ENCODE measurements around the gene E2F8.

The E2F8 gene

GRCh38 chr11:19253153-19253745, 12.5 kb upstream of the E2F8 start:
- Histone ChIP-seq H3K4me1 (ENCODE audit: control insufficient read depth, insufficient read depth, low read length) (no peaks in the 10 kb centered on the region), H3K27me3 (ENCODE audit: control insufficient read depth, insufficient read depth, low read length) (no peaks in the 10 kb centered on the region), H3K36me3 (ENCODE audit: control insufficient read depth, insufficient read depth, low read length) (no peaks in the 10 kb centered on the region), H3K9me3 (ENCODE audit: control insufficient read depth, insufficient read depth, low read length) (no peaks in the 10 kb centered on the region), H3K4me3 (ENCODE audit: low read length) (no peak overlapping the region), H3K27ac (ENCODE audit: low read length) (no peak overlapping the region)
- no peak for DNase-seq (ENCODE audit: low read depth, low spot score)
- WGBS (ENCODE audit: insufficient coverage, insufficient read length) = no CpG with 5 or more reads among the region's 7 CpGs

- no peak overlapping the region for H3K27ac ChIP-seq (ENCODE audit: low read length)
- H3K9me3 ChIP-seq (ENCODE audit: control insufficient read depth, insufficient read depth, low read length) = no peaks in the 10 kb centered on the region
- H3K27me3 ChIP-seq (ENCODE audit: control insufficient read depth, insufficient read depth, low read length) = no peaks in the 10 kb centered on the region
- H3K4me1 ChIP-seq (ENCODE audit: control insufficient read depth, insufficient read depth, low read length) = no peaks in the 10 kb centered on the region
- no peaks in the 10 kb centered on the region for H3K36me3 ChIP-seq (ENCODE audit: control insufficient read depth, insufficient read depth, low read length)
- no CpG with 5 or more reads among the region's 8 CpGs for WGBS (ENCODE audit: insufficient coverage, insufficient read length)
- no peak overlapping the region for H3K4me3 ChIP-seq (ENCODE audit: low read length)
- no peak for DNase-seq (ENCODE audit: low read depth, low spot score)
Observed at GRCh38 chr11:19252394-19253152, 11.8 kb upstream of the E2F8 start.

GRCh38 chr11:19251577-19251976, 10.8 kb upstream of the E2F8 start:
- H3K27me3 ChIP-seq (ENCODE audit: control insufficient read depth, insufficient read depth, low read length) = no peaks in the 10 kb centered on the region
- no peak overlapping the region for H3K4me3 ChIP-seq (ENCODE audit: low read length)
- H3K36me3 ChIP-seq (ENCODE audit: control insufficient read depth, insufficient read depth, low read length) = no peaks in the 10 kb centered on the region
- no peaks in the 10 kb centered on the region for H3K4me1 ChIP-seq (ENCODE audit: control insufficient read depth, insufficient read depth, low read length)
- H3K27ac ChIP-seq (ENCODE audit: low read length) = no peak overlapping the region
- no peaks in the 10 kb centered on the region for H3K9me3 ChIP-seq (ENCODE audit: control insufficient read depth, insufficient read depth, low read length)
- no peak for DNase-seq (ENCODE audit: low read depth, low spot score)

GRCh38 chr11:19246816-19247215, 6.1 kb upstream of the E2F8 start:
- no peak for DNase-seq (ENCODE audit: low read depth, low spot score)
- Histone ChIP-seq H3K27ac (ENCODE audit: low read length) (no peak overlapping the region), H3K27me3 (ENCODE audit: control insufficient read depth, insufficient read depth, low read length) (peaks cover 16% of the 10 kb centered on the region; the same call in 1 of the 2 replicates), H3K9me3 (ENCODE audit: control insufficient read depth, insufficient read depth, low read length) (no peaks in the 10 kb centered on the region), H3K4me1 (ENCODE audit: control insufficient read depth, insufficient read depth, low read length) (no peaks in the 10 kb centered on the region), H3K4me3 (ENCODE audit: low read length) (no peak overlapping the region), H3K36me3 (ENCODE audit: control insufficient read depth, insufficient read depth, low read length) (no peaks in the 10 kb centered on the region)
- WGBS (ENCODE audit: insufficient coverage, insufficient read length) = no CpG with 5 or more reads among the region's 1 CpG

- Histone ChIP-seq H3K27me3 (ENCODE audit: control insufficient read depth, insufficient read depth, low read length) (peaks cover 16% of the 10 kb centered on the region; the same call in 1 of the 2 replicates), H3K4me1 (ENCODE audit: control insufficient read depth, insufficient read depth, low read length) (no peaks in the 10 kb centered on the region), H3K9me3 (ENCODE audit: control insufficient read depth, insufficient read depth, low read length) (no peaks in the 10 kb centered on the region), H3K36me3 (ENCODE audit: control insufficient read depth, insufficient read depth, low read length) (no peaks in the 10 kb centered on the region), H3K4me3 (ENCODE audit: low read length) (no peak overlapping the region), H3K27ac (ENCODE audit: low read length) (no peak overlapping the region)
- WGBS (ENCODE audit: insufficient coverage, insufficient read length) = no CpG with 5 or more reads among the region's 5 CpGs
- no peak for DNase-seq (ENCODE audit: low read depth, low spot score)
Observed at GRCh38 chr11:19245351-19245750, 4.6 kb upstream of the E2F8 start.

GRCh38 chr11:19244621-19245020, 3.9 kb upstream of the E2F8 start:
- no peaks in the 10 kb centered on the region for H3K9me3 ChIP-seq (ENCODE audit: control insufficient read depth, insufficient read depth, low read length)
- no peak overlapping the region for H3K4me3 ChIP-seq (ENCODE audit: low read length)
- WGBS (ENCODE audit: insufficient coverage, insufficient read length) = no CpG with 5 or more reads among the region's 2 CpGs
- no peak for DNase-seq (ENCODE audit: low read depth, low spot score)
- H3K27me3 ChIP-seq (ENCODE audit: control insufficient read depth, insufficient read depth, low read length) = peaks cover 16% of the 10 kb centered on the region; the same call in 1 of the 2 replicates
- no peaks in the 10 kb centered on the region for H3K4me1 ChIP-seq (ENCODE audit: control insufficient read depth, insufficient read depth, low read length)
- no peak overlapping the region for H3K27ac ChIP-seq (ENCODE audit: low read length)
- no peaks in the 10 kb centered on the region for H3K36me3 ChIP-seq (ENCODE audit: control insufficient read depth, insufficient read depth, low read length)

- Histone ChIP-seq H3K36me3 (ENCODE audit: control insufficient read depth, insufficient read depth, low read length) (no peaks in the 10 kb centered on the region), H3K4me1 (ENCODE audit: control insufficient read depth, insufficient read depth, low read length) (no peaks in the 10 kb centered on the region), H3K9me3 (ENCODE audit: control insufficient read depth, insufficient read depth, low read length) (no peaks in the 10 kb centered on the region), H3K27ac (ENCODE audit: low read length) (no peak overlapping the region), H3K4me3 (ENCODE audit: low read length) (no peak overlapping the region), H3K27me3 (ENCODE audit: control insufficient read depth, insufficient read depth, low read length) (peaks cover 16% of the 10 kb centered on the region; the same call in 1 of the 2 replicates)
- no CpG with 5 or more reads among the region's 6 CpGs for WGBS (ENCODE audit: insufficient coverage, insufficient read length)
- DNase-seq (ENCODE audit: low read depth, low spot score) = no peak
Observed at GRCh38 chr11:19244084-19244483, 3.3 kb upstream of the E2F8 start.

GRCh38 chr11:19243613-19244012, 2.9 kb upstream of the E2F8 start:
- H3K27me3 ChIP-seq (ENCODE audit: control insufficient read depth, insufficient read depth, low read length) = peaks cover 16% of the 10 kb centered on the region; the same call in 1 of the 2 replicates
- H3K36me3 ChIP-seq (ENCODE audit: control insufficient read depth, insufficient read depth, low read length) = no peaks in the 10 kb centered on the region
- no peaks in the 10 kb centered on the region for H3K4me1 ChIP-seq (ENCODE audit: control insufficient read depth, insufficient read depth, low read length)
- no peak for DNase-seq (ENCODE audit: low read depth, low spot score)
- no peak overlapping the region for H3K27ac ChIP-seq (ENCODE audit: low read length)
- H3K9me3 ChIP-seq (ENCODE audit: control insufficient read depth, insufficient read depth, low read length) = no peaks in the 10 kb centered on the region
- H3K4me3 ChIP-seq (ENCODE audit: low read length) = no peak overlapping the region

GRCh38 chr11:19243143-19243542, 2.4 kb upstream of the E2F8 start:
- Histone ChIP-seq H3K36me3 (ENCODE audit: control insufficient read depth, insufficient read depth, low read length) (no peaks in the 10 kb centered on the region), H3K4me1 (ENCODE audit: control insufficient read depth, insufficient read depth, low read length) (no peaks in the 10 kb centered on the region), H3K9me3 (ENCODE audit: control insufficient read depth, insufficient read depth, low read length) (no peaks in the 10 kb centered on the region), H3K27ac (ENCODE audit: low read length) (no peak overlapping the region), H3K4me3 (ENCODE audit: low read length) (no peak overlapping the region), H3K27me3 (ENCODE audit: control insufficient read depth, insufficient read depth, low read length) (peaks cover 16% of the 10 kb centered on the region; the same call in 1 of the 2 replicates)
- no CpG with 5 or more reads among the region's 5 CpGs for WGBS (ENCODE audit: insufficient coverage, insufficient read length)
- DNase-seq (ENCODE audit: low read depth, low spot score) = no peak

- Histone ChIP-seq H3K9me3 (ENCODE audit: control insufficient read depth, insufficient read depth, low read length) (no peaks in the 10 kb centered on the region), H3K27ac (ENCODE audit: low read length) (no peak overlapping the region), H3K4me3 (ENCODE audit: low read length) (peak overlapping the region; percentile 60; the same call in 1 of the 2 replicates), H3K27me3 (ENCODE audit: control insufficient read depth, insufficient read depth, low read length) (peaks cover 16% of the 10 kb centered on the region; the same call in 1 of the 2 replicates), H3K36me3 (ENCODE audit: control insufficient read depth, insufficient read depth, low read length) (0 out of 2 replicates have a peak, but pooled peaks cover 3% of the 10 kb centered on the region), H3K4me1 (ENCODE audit: control insufficient read depth, insufficient read depth, low read length) (no peaks in the 10 kb centered on the region)
- DNase-seq (ENCODE audit: low read depth, low spot score) = no peak
- no CpG with 5 or more reads among the region's 55 CpGs for WGBS (ENCODE audit: insufficient coverage, insufficient read length)
Observed at GRCh38 chr11:19242179-19242932, 1.6 kb upstream of the E2F8 start.
